Liver (tissue), 9 donors: ENCODE data around the gene UBE2F. TPM values are rescaled to one million over a fixed set of nuclear protein-coding genes. Genes with fewer than 3 reads are reported as not detected.

ENCODE experiments used
- DNase-seq: peaks from one replicate; pipeline ENCODE4 v3.0.0-alpha.2; 2017; ENCODE audit warnings: low spot score
- H3K27ac ChIP-seq, 2 donors: one replicate each; pipeline ENCODE4 v1.7.0; 2013; ENCODE audit warnings: inconsistent platforms in 2 of 2, low read length in 2 of 2, control low read depth in 1 of 2, low read depth in 1 of 2, mild to moderate bottlenecking in 1 of 2
- H3K27me3 ChIP-seq, 4 donors: one replicate each; pipeline versions ENCODE4 v1.6.1 to v1.7.0; 2013; ENCODE audit warnings: low read length in 3 of 4, inconsistent platforms in 1 of 4, mild to moderate bottlenecking in 1 of 4, moderate library complexity in 1 of 4; ENCODE audit not compliant: control insufficient read depth in 4 of 4, insufficient read depth in 4 of 4
- H3K36me3 ChIP-seq, 4 donors: one replicate each; pipeline versions ENCODE4 v1.6.1 to v1.7.0; 2013; ENCODE audit warnings: low read length in 3 of 4, mild to moderate bottlenecking in 3 of 4, low read depth in 1 of 4, moderate library complexity in 1 of 4; ENCODE audit not compliant: control insufficient read depth in 4 of 4, insufficient read depth in 3 of 4
- H3K4me1 ChIP-seq, 4 donors: one replicate each; pipeline versions ENCODE4 v1.6.1 to v1.7.0; 2013; ENCODE audit warnings: low read length in 3 of 4, mild to moderate bottlenecking in 3 of 4, moderate library complexity in 1 of 4; ENCODE audit not compliant: control insufficient read depth in 4 of 4, insufficient read depth in 4 of 4
- H3K4me3 ChIP-seq, 3 donors: one replicate each; pipeline versions ENCODE4 v1.6.1 to v1.7.0; 2013; ENCODE audit warnings: low read length in 3 of 3, control low read depth in 1 of 3, low read depth in 1 of 3, mild to moderate bottlenecking in 1 of 3
- H3K9ac ChIP-seq, 2 donors: one replicate each; pipeline ENCODE4 v1.7.0; 2013; ENCODE audit warnings: low read length in 2 of 2, mild to moderate bottlenecking in 2 of 2, moderate library complexity in 2 of 2, control low read depth in 1 of 2, low read depth in 1 of 2
- H3K9me3 ChIP-seq, 4 donors: one replicate each; pipeline versions ENCODE4 v1.6.1 to v1.7.0; 2013; ENCODE audit warnings: low read length in 3 of 4; ENCODE audit not compliant: control insufficient read depth in 4 of 4
- EGR1 ChIP-seq, 2 donors: IDR thresholded peaks; 2 replicates each; pipeline ENCODE4 v1.6.1; 2016 to 2018; ENCODE audit warnings: antibody characterized with exemption in 2 of 2, low read depth in 2 of 2
- FOXA1 ChIP-seq: IDR thresholded peaks from 2 replicates; pipeline ENCODE4 v1.6.1; 2016; ENCODE audit warnings: antibody characterized with exemption
- FOXA2 ChIP-seq: IDR thresholded peaks from 2 replicates; pipeline ENCODE4 v1.6.1; 2016; ENCODE audit warnings: antibody characterized with exemption
- GABPA ChIP-seq, 2 donors: IDR thresholded peaks in 1 of 2; conservative IDR thresholded peaks in 1 of 2; 2 replicates each; pipeline ENCODE4 v1.6.1; 2016; ENCODE audit warnings: antibody characterized with exemption in 2 of 2, mild to moderate bottlenecking in 1 of 2, moderate library complexity in 1 of 2
- HNF4A ChIP-seq, 2 donors: conservative IDR thresholded peaks; 2 replicates each; pipeline ENCODE4 v1.6.1; 2016; ENCODE audit warnings: antibody characterized with exemption in 2 of 2, mild to moderate bottlenecking in 2 of 2
- HNF4G ChIP-seq: IDR thresholded peaks from 2 replicates; pipeline ENCODE4 v1.6.1; 2016; ENCODE audit warnings: antibody characterized with exemption
- JUND ChIP-seq, 2 donors: IDR thresholded peaks; 2 replicates each; pipeline ENCODE4 v1.6.1; 2016; ENCODE audit warnings: antibody characterized with exemption in 2 of 2
- NR2F2 ChIP-seq: IDR thresholded peaks from 2 replicates; pipeline ENCODE4 v1.6.1; 2016; ENCODE audit warnings: antibody characterized with exemption
- RAD21 ChIP-seq, 2 donors: IDR thresholded peaks; 2 replicates each; pipeline ENCODE4 v1.6.1; 2016; ENCODE audit warnings: antibody characterized with exemption in 2 of 2, mild to moderate bottlenecking in 2 of 2
- RXRA ChIP-seq, 2 donors: IDR thresholded peaks; 2 replicates each; pipeline ENCODE4 v1.6.1; 2017 to 2018; ENCODE audit warnings: antibody characterized with exemption in 2 of 2, mild to moderate bottlenecking in 1 of 2
- SP1 ChIP-seq: IDR thresholded peaks from 2 replicates; pipeline ENCODE4 v1.6.1; 2018; ENCODE audit warnings: antibody characterized with exemption, mild to moderate bottlenecking
- TAF1 ChIP-seq: conservative IDR thresholded peaks from 2 replicates; pipeline ENCODE4 v1.6.1; 2016; ENCODE audit warnings: antibody characterized with exemption, mild to moderate bottlenecking
- YY1 ChIP-seq: IDR thresholded peaks from 2 replicates; pipeline ENCODE4 v1.6.1; 2016; ENCODE audit warnings: antibody characterized with exemption, mild to moderate bottlenecking
- WGBS: extraction: QIAGEN DNeasy Blood & Tissue Kit; methylation state at CpG from one replicate; pipeline ENCODE4 v1.1.7; 2013; 5-methylcytosine and 5-hydroxymethylcytosine counted together
- polyA plus RNA-seq, 2 donors: library from polyadenylated mRNA; stranded (reverse) in 1 of 2; unstranded in 1 of 2; fragments of 200-250 nt in 1 of 2; fragments of >200 nt in 1 of 2; fragmentation: Nextera tagmentation in 1 of 2; extraction: Ambion mirVana in 1 of 2; gene quantifications; one replicate each; pipeline versions ENCODE4 v1.2.1 to v1.2.3, GENCODE V29; 2013 to 2015
- total RNA-seq, 2 donors: library from RNA; depleted of rRNA; stranded (reverse); fragments of >200 nt; gene quantifications; one replicate each; pipeline ENCODE4 v1.2.3, GENCODE V29; 2014
- TF ChIP-seq, protein P1 (sequence below): fragments of 150-350 bp; IDR thresholded peaks from 2 replicates; pipeline ENCODE4 v1.5.1; 2017; ENCODE audit warnings: improper control_type of control experiment, low read depth, low read length; ENCODE audit not compliant: missing input control
- TF ChIP-seq, protein P2 (sequence below): IDR thresholded peaks from 2 replicates; pipeline ENCODE4 v1.6.1; 2016; ENCODE audit warnings: antibody characterized with exemption
- TF ChIP-seq, protein P3 (sequence below): IDR thresholded peaks from 2 replicates; pipeline ENCODE4 v1.6.1; 2016; ENCODE audit warnings: antibody characterized with exemption
- TF ChIP-seq, protein P4 (sequence below): IDR thresholded peaks from 2 replicates; pipeline ENCODE4 v1.6.1; 2016; ENCODE audit warnings: antibody characterized with exemption, mild to moderate bottlenecking
- TF ChIP-seq, protein P5 (sequence below): IDR thresholded peaks from 2 replicates; pipeline ENCODE4 v1.6.1; 2016; ENCODE audit warnings: antibody characterized with exemption
- donor health status: healthy.
- donor health status: healthy.
- donor health status: healthy.
- donor health status: healthy.
- donor health status: healthy.

Gene UBE2F
- total and polyA plus RNA-seq, 4 donors: 30.5 to 55.3 (median 32.1) TPM

DNA sequence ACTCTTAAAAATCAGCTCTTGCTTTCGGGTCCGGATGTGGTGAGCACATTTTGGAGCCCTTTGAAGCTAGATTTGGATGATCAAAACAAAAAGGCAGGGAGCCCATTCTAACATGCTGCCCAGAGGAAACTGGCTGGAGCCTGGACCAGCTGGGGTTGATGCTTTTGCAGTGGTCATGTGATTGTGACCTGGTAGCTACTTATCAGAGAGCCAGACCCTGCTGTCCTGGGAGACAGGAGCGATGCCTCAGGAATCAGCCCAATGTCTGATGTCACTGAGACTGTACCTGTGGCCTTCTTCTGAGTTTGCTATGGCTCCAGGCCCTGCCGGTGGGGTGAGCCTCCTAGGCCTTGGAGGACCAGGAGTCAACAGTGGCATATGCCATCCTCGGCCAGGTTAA lies 75.3 kb downstream of the UBE2F start:
- Histone ChIP-seq H3K27ac (no peak overlapping the region), H3K9ac (no peak overlapping the region), H3K4me1 (no peaks in the 10 kb centered on the region), H3K36me3 (peaks cover 11 to 40% (median 19%) of the 10 kb centered on the region in 4 donors), H3K27me3 (no peaks in the 10 kb centered on the region), H3K9me3 (no peaks in the 10 kb centered on the region), H3K4me3 (no peak overlapping the region)
- TF ChIP-seq GABPA (IDR thresholded peaks at IDR 0.05 in 1 of 2, conservative IDR thresholded peaks at IDR 0.05 in 1 of 2): no peak
- no peak for TF ChIP-seq FOXA2
- TF ChIP-seq, protein P1, sequence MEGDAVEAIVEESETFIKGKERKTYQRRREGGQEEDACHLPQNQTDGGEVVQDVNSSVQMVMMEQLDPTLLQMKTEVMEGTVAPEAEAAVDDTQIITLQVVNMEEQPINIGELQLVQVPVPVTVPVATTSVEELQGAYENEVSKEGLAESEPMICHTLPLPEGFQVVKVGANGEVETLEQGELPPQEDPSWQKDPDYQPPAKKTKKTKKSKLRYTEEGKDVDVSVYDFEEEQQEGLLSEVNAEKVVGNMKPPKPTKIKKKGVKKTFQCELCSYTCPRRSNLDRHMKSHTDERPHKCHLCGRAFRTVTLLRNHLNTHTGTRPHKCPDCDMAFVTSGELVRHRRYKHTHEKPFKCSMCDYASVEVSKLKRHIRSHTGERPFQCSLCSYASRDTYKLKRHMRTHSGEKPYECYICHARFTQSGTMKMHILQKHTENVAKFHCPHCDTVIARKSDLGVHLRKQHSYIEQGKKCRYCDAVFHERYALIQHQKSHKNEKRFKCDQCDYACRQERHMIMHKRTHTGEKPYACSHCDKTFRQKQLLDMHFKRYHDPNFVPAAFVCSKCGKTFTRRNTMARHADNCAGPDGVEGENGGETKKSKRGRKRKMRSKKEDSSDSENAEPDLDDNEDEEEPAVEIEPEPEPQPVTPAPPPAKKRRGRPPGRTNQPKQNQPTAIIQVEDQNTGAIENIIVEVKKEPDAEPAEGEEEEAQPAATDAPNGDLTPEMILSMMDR: no peak
- no peak for TF ChIP-seq SP1
- TF ChIP-seq, protein P2, sequence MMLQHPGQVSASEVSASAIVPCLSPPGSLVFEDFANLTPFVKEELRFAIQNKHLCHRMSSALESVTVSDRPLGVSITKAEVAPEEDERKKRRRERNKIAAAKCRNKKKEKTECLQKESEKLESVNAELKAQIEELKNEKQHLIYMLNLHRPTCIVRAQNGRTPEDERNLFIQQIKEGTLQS: no peak
- no peak for TF ChIP-seq HNF4A (conservative IDR thresholded peaks at IDR 0.05)
- WGBS: 98% methylated on average over 5 of the region's 5 CpGs
- DNase-seq: no peak

DNA sequence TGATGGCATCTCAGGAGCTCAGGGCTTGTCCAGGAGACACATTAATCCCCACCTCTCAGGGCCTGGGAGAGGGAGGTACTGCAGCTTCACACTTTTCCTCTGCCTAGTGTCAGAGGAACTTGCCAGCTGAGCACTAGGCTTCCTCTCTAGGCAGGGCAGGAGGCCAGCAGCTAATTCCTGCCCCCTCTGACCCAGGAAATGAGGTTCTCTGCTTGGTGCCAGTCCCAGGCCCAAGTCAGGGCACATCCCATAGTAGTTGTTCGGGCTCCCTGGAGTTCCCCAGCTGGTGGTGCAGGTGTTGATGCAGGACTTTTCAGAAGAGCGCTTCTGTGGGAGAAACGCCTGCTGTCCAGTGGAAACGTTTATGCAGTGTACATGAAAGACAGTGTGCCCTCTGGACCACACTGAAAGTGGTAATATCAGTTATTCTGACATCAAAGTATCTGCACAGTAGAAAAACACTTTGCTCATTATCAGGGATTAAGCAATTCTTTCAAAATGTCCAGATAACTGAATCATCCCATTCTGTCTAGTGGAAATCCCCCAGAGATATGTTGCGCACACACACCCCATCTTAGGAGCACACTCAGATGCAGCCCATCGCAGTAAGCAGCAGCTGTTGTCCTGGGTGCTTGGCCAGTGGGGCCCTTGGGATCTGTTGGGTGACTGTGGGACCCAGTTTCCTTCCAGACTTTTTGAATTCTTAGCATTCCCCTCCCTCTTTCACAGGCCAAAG lies 76.2 kb downstream of the UBE2F start:
- 87% methylated on average over 6 of the region's 6 CpGs for WGBS
- H3K36me3 ChIP-seq: peaks cover 9 to 31% (median 14%) of the 10 kb centered on the region in 4 donors
- no peaks in the 10 kb centered on the region for H3K4me1 ChIP-seq
- H3K9ac ChIP-seq: no peak overlapping the region
- TF ChIP-seq, protein P2: no peak
- TF ChIP-seq NR2F2 (no peak), SP1 (no peak), HNF4G (no peak), RAD21 (IDR thresholded peaks at IDR 0.05) (no peak), HNF4A (conservative IDR thresholded peaks at IDR 0.05) (no peak), TAF1 (no peak), JUND (IDR thresholded peaks at IDR 0.05) (no peak), FOXA1 (no peak), YY1 (no peak), EGR1 (IDR thresholded peaks at IDR 0.05; ENCODE audit: low read depth in 2 of 2) (no peak), RXRA (IDR thresholded peaks at IDR 0.05) (no peak), FOXA2 (no peak), GABPA (IDR thresholded peaks at IDR 0.05 in 1 of 2, conservative IDR thresholded peaks at IDR 0.05 in 1 of 2) (no peak)
- TF ChIP-seq, protein P3, sequence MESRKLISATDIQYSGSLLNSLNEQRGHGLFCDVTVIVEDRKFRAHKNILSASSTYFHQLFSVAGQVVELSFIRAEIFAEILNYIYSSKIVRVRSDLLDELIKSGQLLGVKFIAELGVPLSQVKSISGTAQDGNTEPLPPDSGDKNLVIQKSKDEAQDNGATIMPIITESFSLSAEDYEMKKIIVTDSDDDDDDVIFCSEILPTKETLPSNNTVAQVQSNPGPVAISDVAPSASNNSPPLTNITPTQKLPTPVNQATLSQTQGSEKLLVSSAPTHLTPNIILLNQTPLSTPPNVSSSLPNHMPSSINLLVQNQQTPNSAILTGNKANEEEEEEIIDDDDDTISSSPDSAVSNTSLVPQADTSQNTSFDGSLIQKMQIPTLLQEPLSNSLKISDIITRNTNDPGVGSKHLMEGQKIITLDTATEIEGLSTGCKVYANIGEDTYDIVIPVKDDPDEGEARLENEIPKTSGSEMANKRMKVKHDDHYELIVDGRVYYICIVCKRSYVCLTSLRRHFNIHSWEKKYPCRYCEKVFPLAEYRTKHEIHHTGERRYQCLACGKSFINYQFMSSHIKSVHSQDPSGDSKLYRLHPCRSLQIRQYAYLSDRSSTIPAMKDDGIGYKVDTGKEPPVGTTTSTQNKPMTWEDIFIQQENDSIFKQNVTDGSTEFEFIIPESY: no peak
- TF ChIP-seq, protein P4, sequence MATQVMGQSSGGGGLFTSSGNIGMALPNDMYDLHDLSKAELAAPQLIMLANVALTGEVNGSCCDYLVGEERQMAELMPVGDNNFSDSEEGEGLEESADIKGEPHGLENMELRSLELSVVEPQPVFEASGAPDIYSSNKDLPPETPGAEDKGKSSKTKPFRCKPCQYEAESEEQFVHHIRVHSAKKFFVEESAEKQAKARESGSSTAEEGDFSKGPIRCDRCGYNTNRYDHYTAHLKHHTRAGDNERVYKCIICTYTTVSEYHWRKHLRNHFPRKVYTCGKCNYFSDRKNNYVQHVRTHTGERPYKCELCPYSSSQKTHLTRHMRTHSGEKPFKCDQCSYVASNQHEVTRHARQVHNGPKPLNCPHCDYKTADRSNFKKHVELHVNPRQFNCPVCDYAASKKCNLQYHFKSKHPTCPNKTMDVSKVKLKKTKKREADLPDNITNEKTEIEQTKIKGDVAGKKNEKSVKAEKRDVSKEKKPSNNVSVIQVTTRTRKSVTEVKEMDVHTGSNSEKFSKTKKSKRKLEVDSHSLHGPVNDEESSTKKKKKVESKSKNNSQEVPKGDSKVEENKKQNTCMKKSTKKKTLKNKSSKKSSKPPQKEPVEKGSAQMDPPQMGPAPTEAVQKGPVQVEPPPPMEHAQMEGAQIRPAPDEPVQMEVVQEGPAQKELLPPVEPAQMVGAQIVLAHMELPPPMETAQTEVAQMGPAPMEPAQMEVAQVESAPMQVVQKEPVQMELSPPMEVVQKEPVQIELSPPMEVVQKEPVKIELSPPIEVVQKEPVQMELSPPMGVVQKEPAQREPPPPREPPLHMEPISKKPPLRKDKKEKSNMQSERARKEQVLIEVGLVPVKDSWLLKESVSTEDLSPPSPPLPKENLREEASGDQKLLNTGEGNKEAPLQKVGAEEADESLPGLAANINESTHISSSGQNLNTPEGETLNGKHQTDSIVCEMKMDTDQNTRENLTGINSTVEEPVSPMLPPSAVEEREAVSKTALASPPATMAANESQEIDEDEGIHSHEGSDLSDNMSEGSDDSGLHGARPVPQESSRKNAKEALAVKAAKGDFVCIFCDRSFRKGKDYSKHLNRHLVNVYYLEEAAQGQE: no peak
- TF ChIP-seq, protein P5, sequence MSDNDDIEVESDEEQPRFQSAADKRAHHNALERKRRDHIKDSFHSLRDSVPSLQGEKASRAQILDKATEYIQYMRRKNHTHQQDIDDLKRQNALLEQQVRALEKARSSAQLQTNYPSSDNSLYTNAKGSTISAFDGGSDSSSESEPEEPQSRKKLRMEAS: no peak
- TF ChIP-seq, protein P1: no peak
- no peak overlapping the region for H3K4me3 ChIP-seq
- no peak for DNase-seq
- H3K27me3 ChIP-seq: no peaks in the 10 kb centered on the region
- H3K9me3 ChIP-seq: no peaks in the 10 kb centered on the region
- no peak overlapping the region for H3K27ac ChIP-seq
